ENCODE results near the gene GLRA1. TPM values are rescaled to one million over a fixed set of nuclear protein-coding genes. Genes with fewer than 3 reads are reported as not detected.

The GLRA1 gene
- polyA plus RNA-seq, 1 donor (not counting 4 experiments of a cell fraction or from before 2014, with no cell fraction given), result not detected

- DNase-seq (ENCODE audit: low read depth, low spot score) (no peak), FAIRE-seq (no peak)
- TF ChIP-seq CTCF (optimal IDR thresholded peaks at IDR 0.05 in 1 of 3, IDR thresholded peaks at IDR 0.05 in 1 of 3, conservative IDR thresholded peaks at IDR 0.05 in 1 of 3; ENCODE audit: extremely low read depth in 1 of 3, insufficient read depth in 2 of 3, low read length in 3 of 3), result no peak
- no peak for TF ChIP-seq EZH2 (IDR thresholded peaks at IDR 0.05; ENCODE audit: low read length)
- no peak overlapping the region for H3K4me2 ChIP-seq (ENCODE audit: control insufficient read depth, extremely low read depth, insufficient read depth, low read depth, low read length)
- H2AFZ ChIP-seq (ENCODE audit: control insufficient read depth, low read length), result no peak overlapping the region
- H3K79me2 ChIP-seq (ENCODE audit: control insufficient read depth, insufficient read depth, low read length), result no peaks in the 10 kb centered on the region
- peaks cover 15% of the 10 kb centered on the region for H3K27me3 ChIP-seq (ENCODE audit: control insufficient read depth, extremely low read depth, insufficient read depth, low read length)
- dilution Hi-C loops (cut with MboI; ENCODE audit: extremely low pct_ligation_motif_present, low sequenced_read_pairs), result no loop called here
- H3K4me1 ChIP-seq (ENCODE audit: control insufficient read depth, extremely low read depth, insufficient read depth, low read length), result no peaks in the 10 kb centered on the region
- H3K9me3 ChIP-seq (ENCODE audit: control insufficient read depth, low read depth, low read length), result no peaks in the 10 kb centered on the region
- H3K4me3 ChIP-seq (ENCODE audit: control insufficient read depth in 2 of 3, extremely low read depth in 1 of 3, insufficient read depth in 2 of 3, low read depth in 1 of 3, low read length in 3 of 3), result no peak overlapping the region
- no peaks in the 10 kb centered on the region for H3K9me1 ChIP-seq (ENCODE audit: control insufficient read depth, extremely low read depth, insufficient read depth, low read length)
- H3K27ac ChIP-seq (ENCODE audit: control insufficient read depth, insufficient read depth, low read length), result no peak overlapping the region
- no peaks in the 10 kb centered on the region for H3K36me3 ChIP-seq (ENCODE audit: control insufficient read depth in 2 of 2, extremely low read depth in 1 of 2, insufficient read depth in 2 of 2, low read length in 2 of 2)
- no peak overlapping the region for H3K9ac ChIP-seq (ENCODE audit: control insufficient read depth, extremely low read depth, insufficient read depth, low read length)
- H4K20me1 ChIP-seq (ENCODE audit: control insufficient read depth, extremely low read depth, insufficient read depth, low read length), result no peaks in the 10 kb centered on the region
Measured at GRCh38 chr5:151921916-151922315, 2.7 kb downstream of the GLRA1 start.

GRCh38 chr5:151917904-151918303 is 6.7 kb downstream of the GLRA1 start:
- Histone ChIP-seq H3K4me3 (ENCODE audit: control insufficient read depth in 2 of 3, extremely low read depth in 1 of 3, insufficient read depth in 2 of 3, low read depth in 1 of 3, low read length in 3 of 3) (no peak overlapping the region), H3K9me1 (ENCODE audit: control insufficient read depth, extremely low read depth, insufficient read depth, low read length) (no peaks in the 10 kb centered on the region), H3K27ac (ENCODE audit: control insufficient read depth, insufficient read depth, low read length) (no peak overlapping the region), H3K79me2 (ENCODE audit: control insufficient read depth, insufficient read depth, low read length) (no peaks in the 10 kb centered on the region), H3K4me2 (ENCODE audit: control insufficient read depth, extremely low read depth, insufficient read depth, low read depth, low read length) (no peak overlapping the region), H3K4me1 (ENCODE audit: control insufficient read depth, extremely low read depth, insufficient read depth, low read length) (no peaks in the 10 kb centered on the region), H3K36me3 (ENCODE audit: control insufficient read depth in 2 of 2, extremely low read depth in 1 of 2, insufficient read depth in 2 of 2, low read length in 2 of 2) (no peaks in the 10 kb centered on the region), H2AFZ (ENCODE audit: control insufficient read depth, low read length) (no peak overlapping the region), H3K9ac (ENCODE audit: control insufficient read depth, extremely low read depth, insufficient read depth, low read length) (no peak overlapping the region), H4K20me1 (ENCODE audit: control insufficient read depth, extremely low read depth, insufficient read depth, low read length) (no peaks in the 10 kb centered on the region), H3K9me3 (ENCODE audit: control insufficient read depth, low read depth, low read length) (no peaks in the 10 kb centered on the region), H3K27me3 (ENCODE audit: control insufficient read depth, extremely low read depth, insufficient read depth, low read length) (no peaks in the 10 kb centered on the region)
- dilution Hi-C loops (cut with MboI; ENCODE audit: extremely low pct_ligation_motif_present, low sequenced_read_pairs), result no loop called here
- TF ChIP-seq CTCF (optimal IDR thresholded peaks at IDR 0.05 in 1 of 3, IDR thresholded peaks at IDR 0.05 in 1 of 3, conservative IDR thresholded peaks at IDR 0.05 in 1 of 3; ENCODE audit: extremely low read depth in 1 of 3, insufficient read depth in 2 of 3, low read length in 3 of 3), result no peak
- no peak for TF ChIP-seq EZH2 (IDR thresholded peaks at IDR 0.05; ENCODE audit: low read length)
- no peak for FAIRE-seq
- DNase-seq (ENCODE audit: low read depth, low spot score), result no peak
